Measurements from ENCODE around the gene NMT1.

DNA sequence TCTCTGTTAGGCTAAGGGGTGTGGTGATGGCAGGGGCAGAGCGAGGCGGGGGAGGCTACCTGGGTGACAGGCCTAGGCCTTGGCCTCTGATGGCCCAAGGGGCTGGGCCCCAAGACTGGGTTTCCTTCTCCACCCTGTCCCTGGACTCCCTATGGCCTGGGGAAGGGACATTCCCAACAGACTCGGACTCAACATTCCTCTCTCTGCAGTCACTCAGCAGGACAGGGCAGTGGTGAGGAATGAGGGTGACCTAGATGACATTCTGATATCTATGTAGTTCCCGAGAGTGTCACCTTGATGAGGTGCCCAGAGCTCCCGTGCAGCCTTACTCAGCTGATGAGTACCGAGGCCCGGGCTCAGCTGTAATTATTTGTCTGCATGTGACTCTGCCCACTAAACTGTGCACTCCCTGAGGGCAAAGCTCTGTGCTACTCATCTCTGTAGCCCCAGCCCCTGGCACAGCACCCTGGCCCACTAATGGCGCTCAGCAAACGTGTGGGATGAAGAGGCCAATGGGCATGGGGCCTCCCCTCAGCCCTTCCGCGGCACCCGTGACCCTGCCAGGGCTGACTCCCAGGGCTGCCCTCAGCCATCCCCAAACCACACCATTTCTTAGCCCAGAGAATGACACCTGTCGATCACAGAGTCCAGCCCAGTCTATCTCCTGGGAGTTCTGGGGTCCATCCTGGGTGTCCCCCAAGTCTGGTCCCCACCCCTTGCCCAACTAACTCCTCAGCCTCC, 69.0 kb downstream of the NMT1 start:
- TF ChIP-seq, protein P1, sequence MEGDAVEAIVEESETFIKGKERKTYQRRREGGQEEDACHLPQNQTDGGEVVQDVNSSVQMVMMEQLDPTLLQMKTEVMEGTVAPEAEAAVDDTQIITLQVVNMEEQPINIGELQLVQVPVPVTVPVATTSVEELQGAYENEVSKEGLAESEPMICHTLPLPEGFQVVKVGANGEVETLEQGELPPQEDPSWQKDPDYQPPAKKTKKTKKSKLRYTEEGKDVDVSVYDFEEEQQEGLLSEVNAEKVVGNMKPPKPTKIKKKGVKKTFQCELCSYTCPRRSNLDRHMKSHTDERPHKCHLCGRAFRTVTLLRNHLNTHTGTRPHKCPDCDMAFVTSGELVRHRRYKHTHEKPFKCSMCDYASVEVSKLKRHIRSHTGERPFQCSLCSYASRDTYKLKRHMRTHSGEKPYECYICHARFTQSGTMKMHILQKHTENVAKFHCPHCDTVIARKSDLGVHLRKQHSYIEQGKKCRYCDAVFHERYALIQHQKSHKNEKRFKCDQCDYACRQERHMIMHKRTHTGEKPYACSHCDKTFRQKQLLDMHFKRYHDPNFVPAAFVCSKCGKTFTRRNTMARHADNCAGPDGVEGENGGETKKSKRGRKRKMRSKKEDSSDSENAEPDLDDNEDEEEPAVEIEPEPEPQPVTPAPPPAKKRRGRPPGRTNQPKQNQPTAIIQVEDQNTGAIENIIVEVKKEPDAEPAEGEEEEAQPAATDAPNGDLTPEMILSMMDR (IDR thresholded peaks at IDR 0.05; ENCODE audit: low read depth, low read length, missing input control), result no peak
- no peak for TF ChIP-seq SP1 (IDR thresholded peaks at IDR 0.05)
- TF ChIP-seq, protein P2, sequence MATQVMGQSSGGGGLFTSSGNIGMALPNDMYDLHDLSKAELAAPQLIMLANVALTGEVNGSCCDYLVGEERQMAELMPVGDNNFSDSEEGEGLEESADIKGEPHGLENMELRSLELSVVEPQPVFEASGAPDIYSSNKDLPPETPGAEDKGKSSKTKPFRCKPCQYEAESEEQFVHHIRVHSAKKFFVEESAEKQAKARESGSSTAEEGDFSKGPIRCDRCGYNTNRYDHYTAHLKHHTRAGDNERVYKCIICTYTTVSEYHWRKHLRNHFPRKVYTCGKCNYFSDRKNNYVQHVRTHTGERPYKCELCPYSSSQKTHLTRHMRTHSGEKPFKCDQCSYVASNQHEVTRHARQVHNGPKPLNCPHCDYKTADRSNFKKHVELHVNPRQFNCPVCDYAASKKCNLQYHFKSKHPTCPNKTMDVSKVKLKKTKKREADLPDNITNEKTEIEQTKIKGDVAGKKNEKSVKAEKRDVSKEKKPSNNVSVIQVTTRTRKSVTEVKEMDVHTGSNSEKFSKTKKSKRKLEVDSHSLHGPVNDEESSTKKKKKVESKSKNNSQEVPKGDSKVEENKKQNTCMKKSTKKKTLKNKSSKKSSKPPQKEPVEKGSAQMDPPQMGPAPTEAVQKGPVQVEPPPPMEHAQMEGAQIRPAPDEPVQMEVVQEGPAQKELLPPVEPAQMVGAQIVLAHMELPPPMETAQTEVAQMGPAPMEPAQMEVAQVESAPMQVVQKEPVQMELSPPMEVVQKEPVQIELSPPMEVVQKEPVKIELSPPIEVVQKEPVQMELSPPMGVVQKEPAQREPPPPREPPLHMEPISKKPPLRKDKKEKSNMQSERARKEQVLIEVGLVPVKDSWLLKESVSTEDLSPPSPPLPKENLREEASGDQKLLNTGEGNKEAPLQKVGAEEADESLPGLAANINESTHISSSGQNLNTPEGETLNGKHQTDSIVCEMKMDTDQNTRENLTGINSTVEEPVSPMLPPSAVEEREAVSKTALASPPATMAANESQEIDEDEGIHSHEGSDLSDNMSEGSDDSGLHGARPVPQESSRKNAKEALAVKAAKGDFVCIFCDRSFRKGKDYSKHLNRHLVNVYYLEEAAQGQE (IDR thresholded peaks at IDR 0.05), result no peak
- TF ChIP-seq GABPA (IDR thresholded peaks at IDR 0.05 in 1 of 2, conservative IDR thresholded peaks at IDR 0.05 in 1 of 2), result no peak
- no peak for TF ChIP-seq RXRA (IDR thresholded peaks at IDR 0.05)
- TF ChIP-seq, protein P3, sequence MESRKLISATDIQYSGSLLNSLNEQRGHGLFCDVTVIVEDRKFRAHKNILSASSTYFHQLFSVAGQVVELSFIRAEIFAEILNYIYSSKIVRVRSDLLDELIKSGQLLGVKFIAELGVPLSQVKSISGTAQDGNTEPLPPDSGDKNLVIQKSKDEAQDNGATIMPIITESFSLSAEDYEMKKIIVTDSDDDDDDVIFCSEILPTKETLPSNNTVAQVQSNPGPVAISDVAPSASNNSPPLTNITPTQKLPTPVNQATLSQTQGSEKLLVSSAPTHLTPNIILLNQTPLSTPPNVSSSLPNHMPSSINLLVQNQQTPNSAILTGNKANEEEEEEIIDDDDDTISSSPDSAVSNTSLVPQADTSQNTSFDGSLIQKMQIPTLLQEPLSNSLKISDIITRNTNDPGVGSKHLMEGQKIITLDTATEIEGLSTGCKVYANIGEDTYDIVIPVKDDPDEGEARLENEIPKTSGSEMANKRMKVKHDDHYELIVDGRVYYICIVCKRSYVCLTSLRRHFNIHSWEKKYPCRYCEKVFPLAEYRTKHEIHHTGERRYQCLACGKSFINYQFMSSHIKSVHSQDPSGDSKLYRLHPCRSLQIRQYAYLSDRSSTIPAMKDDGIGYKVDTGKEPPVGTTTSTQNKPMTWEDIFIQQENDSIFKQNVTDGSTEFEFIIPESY (IDR thresholded peaks at IDR 0.05), result no peak
- no peak for TF ChIP-seq YY1 (IDR thresholded peaks at IDR 0.05)
- TF ChIP-seq, protein P4, sequence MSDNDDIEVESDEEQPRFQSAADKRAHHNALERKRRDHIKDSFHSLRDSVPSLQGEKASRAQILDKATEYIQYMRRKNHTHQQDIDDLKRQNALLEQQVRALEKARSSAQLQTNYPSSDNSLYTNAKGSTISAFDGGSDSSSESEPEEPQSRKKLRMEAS (IDR thresholded peaks at IDR 0.05), result no peak
- no peak for TF ChIP-seq EGR1 (IDR thresholded peaks at IDR 0.05; ENCODE audit: low read depth in 2 of 2)
- TF ChIP-seq RAD21 (IDR thresholded peaks at IDR 0.05), result no peak
- TF ChIP-seq FOXA1 (IDR thresholded peaks at IDR 0.05), result no peak
- no peak for TF ChIP-seq NR2F2 (IDR thresholded peaks at IDR 0.05)
- no peak for TF ChIP-seq JUND (IDR thresholded peaks at IDR 0.05)
